K562 (cell line): Measurements from ENCODE around the gene CAMK1D. TPM values are rescaled to one million over a fixed set of nuclear protein-coding genes. Genes with fewer than 3 reads are reported as not detected.

Experiments
- COPS2 ChIP-seq: fragments of 450-650 bp; conservative IDR thresholded peaks from 2 replicates; pipeline ENCODE4 v1.6.1; 2016; ENCODE audit warnings: mild to moderate bottlenecking, moderate library complexity
- FUS ChIP-seq: fragments of 200-400 bp; formaldehyde crosslinking; optimal IDR thresholded peaks from 2 replicates; pipeline ENCODE3; 2017; ENCODE audit warnings: low read depth, low read length
- GABPA ChIP-seq: fragments of 200-800 bp; sonication (Bioruptor generic); conservative IDR thresholded peaks from 2 replicates; pipeline ENCODE4 v1.6.1; 2016; ENCODE audit warnings: low read depth, missing genetic modification characterization, missing compliant biosample characterization
- HCFC1 ChIP-seq: IDR thresholded peaks from 2 replicates; pipeline ENCODE4 v1.6.1; 2012; ENCODE audit warnings: low read depth, low read length, improper control_type of control experiment
- HES1 ChIP-seq: fragments of 450-650 bp; IDR thresholded peaks from 2 replicates; pipeline ENCODE4 v1.6.1; 2016; ENCODE audit warnings: low read depth, mild to moderate bottlenecking, moderate library complexity
- MCM5 ChIP-seq: fragments of 450-650 bp; IDR thresholded peaks from 2 replicates; pipeline ENCODE4 v1.6.1; 2016; ENCODE audit warnings: low read depth
- PBX2 ChIP-seq, 2 experiments: IDR thresholded peaks in 1 of 2; conservative IDR thresholded peaks in 1 of 2; 2 replicates each; pipeline ENCODE4 v1.6.1; 2016; ENCODE audit warnings: low read depth in 2 of 2, mild to moderate bottlenecking in 1 of 2, missing compliant biosample characterization in 1 of 2, missing genetic modification characterization in 1 of 2, moderate library complexity in 1 of 2
- POLR3G ChIP-seq: IDR thresholded peaks from 2 replicates; pipeline ENCODE4 v1.6.1; 2011; ENCODE audit not compliant: insufficient read length, insufficient replicate concordance; ENCODE audit errors: extremely low read depth
- RB1 ChIP-seq: fragments of 450-650 bp; IDR thresholded peaks from 2 replicates; pipeline ENCODE4 v1.6.1; 2017; ENCODE audit warnings: low read depth, mild to moderate bottlenecking
- SAP30 ChIP-seq: fragments of 200-600 bp; sonication (generic); IDR thresholded peaks from 2 replicates; pipeline ENCODE4 v1.6.1; 2012; ENCODE audit warnings: borderline replicate concordance, low read depth, mild to moderate bottlenecking, moderate library complexity, low read length, control low read depth, inconsistent platforms; ENCODE audit not compliant: insufficient read depth, poor library complexity, severe bottlenecking
- ZNF184 ChIP-seq: sonication (generic); formaldehyde crosslinking; IDR thresholded peaks from 2 replicates; pipeline ENCODE4 v1.5.0; 2020; ENCODE audit warnings: missing genetic modification reagents
- ZNF551 ChIP-seq: fragments of 250-450 bp; sonication (Bioruptor Pico); IDR thresholded peaks from 2 replicates; pipeline ENCODE4 v1.5.0; 2021; ENCODE audit warnings: mild to moderate bottlenecking, moderate library complexity
- polyA plus RNA-seq, 8 experiments: library from polyadenylated mRNA; depleted of rRNA in 4 of 8; stranded (reverse) in 5 of 8; unstranded in 3 of 8; fragments of >200 nt; fragmentation: Nextera tagmentation in 2 of 8; fragmentation: Illumina TruSeq in 1 of 8; extraction: Ambion mirVana in 2 of 8; extraction: Trizol in 1 of 8; gene quantifications; 2 replicates each; pipeline versions ENCODE4 v1.2.1 to v1.2.3, GENCODE V29; 2011 to 2014; ENCODE audit warnings: inconsistent platforms in 1 of 8, missing spikeins in 1 of 8
- total RNA-seq, 7 experiments: library from RNA; depleted of rRNA in 6 of 7; stranded (reverse); fragments of >200 nt in 6 of 7; fragmentation: Illumina TruSeq in 2 of 7; extraction: Trizol in 2 of 7; gene quantifications; 2 replicates each; pipeline versions ENCODE4 v1.2.1 to v1.2.3, GENCODE V29; 2011 to 2021; ENCODE audit warnings: low replicate concordance in 1 of 7
- TF ChIP-seq, protein P1 (sequence below): fragments of 450-650 bp; IDR thresholded peaks from 2 replicates; pipeline ENCODE4 v1.6.1; 2018; ENCODE audit warnings: mild to moderate bottlenecking, low read depth; ENCODE audit not compliant: partially characterized antibody
- TF ChIP-seq, protein P2 (sequence below): sonication (generic); formaldehyde crosslinking; IDR thresholded peaks from 2 replicates; pipeline ENCODE4 v1.5.0; 2020; ENCODE audit warnings: missing genetic modification reagents
- TF ChIP-seq, protein P3 (sequence below): sonication (generic); formaldehyde crosslinking; IDR thresholded peaks from 2 replicates; pipeline ENCODE4 v1.8.0; 2022; ENCODE audit warnings: mild to moderate bottlenecking, missing genetic modification reagents

Gene CAMK1D
- total and polyA plus RNA-seq, 9 of the 15 experiments (the other 6 are each of a cell fraction or from before 2014, with no cell fraction given) = 0.12 to 0.24 (median 0.20) TPM; not detected in 5

DNA sequence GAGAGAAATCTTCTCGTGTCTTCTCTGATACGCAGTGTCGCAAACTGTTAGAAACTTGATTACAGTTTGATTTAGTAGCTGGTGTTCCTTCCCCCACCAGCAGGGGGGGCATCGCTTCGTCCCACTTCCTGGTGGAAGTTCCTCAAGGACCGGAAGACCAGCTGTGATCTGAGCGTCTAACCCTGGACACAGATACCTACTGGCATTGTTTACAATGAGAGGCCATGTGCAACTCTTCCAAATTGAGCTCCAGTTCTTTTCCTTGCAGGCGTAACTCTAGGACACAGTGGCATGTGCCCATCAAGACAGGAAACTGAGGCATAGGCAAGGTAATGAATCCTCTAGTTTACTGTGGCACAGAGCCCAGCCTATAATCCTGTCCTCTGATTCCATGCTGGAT, 433.2 kb downstream of the CAMK1D start (continued):
- TF ChIP-seq PBX2 (CRISPR knock-in tag; IDR thresholded peaks at IDR 0.05; ENCODE audit: low read depth) = no peak
- TF ChIP-seq PBX2 (tag; conservative IDR thresholded peaks at IDR 0.05; ENCODE audit: low read depth) = peak; percentile 58
- TF ChIP-seq COPS2 = no peak
- TF ChIP-seq ZNF184 (CRISPR knock-in tag) = no peak
- TF ChIP-seq MCM5 = no peak
- TF ChIP-seq, protein P1, sequence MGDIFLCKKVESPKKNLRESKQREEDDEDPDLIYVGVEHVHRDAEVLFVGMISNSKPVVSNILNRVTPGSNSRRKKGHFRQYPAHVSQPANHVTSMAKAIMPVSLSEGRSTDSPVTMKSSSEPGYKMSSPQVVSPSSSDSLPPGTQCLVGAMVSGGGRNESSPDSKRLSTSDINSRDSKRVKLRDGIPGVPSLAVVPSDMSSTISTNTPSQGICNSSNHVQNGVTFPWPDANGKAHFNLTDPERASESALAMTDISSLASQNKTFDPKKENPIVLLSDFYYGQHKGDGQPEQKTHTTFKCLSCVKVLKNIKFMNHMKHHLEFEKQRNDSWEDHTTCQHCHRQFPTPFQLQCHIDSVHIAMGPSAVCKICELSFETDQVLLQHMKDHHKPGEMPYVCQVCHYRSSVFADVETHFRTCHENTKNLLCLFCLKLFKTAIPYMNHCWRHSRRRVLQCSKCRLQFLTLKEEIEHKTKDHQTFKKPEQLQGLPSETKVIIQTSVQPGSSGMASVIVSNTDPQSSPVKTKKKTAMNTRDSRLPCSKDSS = no peak
- peak; percentile 61 for TF ChIP-seq GABPA (tag)
- no peak for TF ChIP-seq SAP30
- TF ChIP-seq POLR3G = no peak
- TF ChIP-seq HES1 = no peak
- TF ChIP-seq, protein P2, sequence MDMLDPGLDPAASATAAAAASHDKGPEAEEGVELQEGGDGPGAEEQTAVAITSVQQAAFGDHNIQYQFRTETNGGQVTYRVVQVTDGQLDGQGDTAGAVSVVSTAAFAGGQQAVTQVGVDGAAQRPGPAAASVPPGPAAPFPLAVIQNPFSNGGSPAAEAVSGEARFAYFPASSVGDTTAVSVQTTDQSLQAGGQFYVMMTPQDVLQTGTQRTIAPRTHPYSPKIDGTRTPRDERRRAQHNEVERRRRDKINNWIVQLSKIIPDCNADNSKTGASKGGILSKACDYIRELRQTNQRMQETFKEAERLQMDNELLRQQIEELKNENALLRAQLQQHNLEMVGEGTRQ (CRISPR knock-in tag) = no peak
- no peak for TF ChIP-seq ZNF551
- no peak for TF ChIP-seq RB1
- TF ChIP-seq, protein P3, sequence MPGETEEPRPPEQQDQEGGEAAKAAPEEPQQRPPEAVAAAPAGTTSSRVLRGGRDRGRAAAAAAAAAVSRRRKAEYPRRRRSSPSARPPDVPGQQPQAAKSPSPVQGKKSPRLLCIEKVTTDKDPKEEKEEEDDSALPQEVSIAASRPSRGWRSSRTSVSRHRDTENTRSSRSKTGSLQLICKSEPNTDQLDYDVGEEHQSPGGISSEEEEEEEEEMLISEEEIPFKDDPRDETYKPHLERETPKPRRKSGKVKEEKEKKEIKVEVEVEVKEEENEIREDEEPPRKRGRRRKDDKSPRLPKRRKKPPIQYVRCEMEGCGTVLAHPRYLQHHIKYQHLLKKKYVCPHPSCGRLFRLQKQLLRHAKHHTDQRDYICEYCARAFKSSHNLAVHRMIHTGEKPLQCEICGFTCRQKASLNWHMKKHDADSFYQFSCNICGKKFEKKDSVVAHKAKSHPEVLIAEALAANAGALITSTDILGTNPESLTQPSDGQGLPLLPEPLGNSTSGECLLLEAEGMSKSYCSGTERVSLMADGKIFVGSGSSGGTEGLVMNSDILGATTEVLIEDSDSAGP (CRISPR knock-in tag) = no peak
- TF ChIP-seq FUS = no peak
- no peak for TF ChIP-seq HCFC1
